CD4-positive, CD25-positive, alpha-beta regulatory T cell (primary cell): Measurements from ENCODE around the gene UGT1A8. TPM values are rescaled to one million over a fixed set of nuclear protein-coding genes. Genes with fewer than 3 reads are reported as not detected.

ENCODE experiments used
- ATAC-seq, 2 donors: fragments of 150-1000 bp; cut with Tn5 transposase; one replicate each; pipeline ENCODE4 v1.10.0; 2021; ENCODE audit warnings: low read depth in 2 of 2, moderate number of reproducible peaks in 2 of 2, moderate library complexity in 1 of 2
- DNase-seq, 3 donors: peaks; one replicate each; pipeline versions ENCODE4 v3.0.0 to v3.0.0-alpha.2; 2012 to 2022; ENCODE audit warnings: mixed read lengths in 1 of 3
- H3K27ac ChIP-seq: one replicate; pipeline ENCODE4 v1.7.0; 2013; ENCODE audit warnings: mild to moderate bottlenecking, low read length; ENCODE audit not compliant: insufficient read depth, poor library complexity, severe bottlenecking
- H3K27me3 ChIP-seq: one replicate; pipeline ENCODE4 v1.7.0; 2013; ENCODE audit warnings: low read length; ENCODE audit not compliant: control insufficient read depth, insufficient read depth
- H3K36me3 ChIP-seq: one replicate; pipeline ENCODE4 v1.7.0; 2013; ENCODE audit warnings: mild to moderate bottlenecking, low read length, moderate library complexity; ENCODE audit not compliant: control insufficient read depth, insufficient read depth
- H3K4me1 ChIP-seq: 2 replicates; pipeline ENCODE4 v1.7.0; 2013; ENCODE audit warnings: mild to moderate bottlenecking, low read length; ENCODE audit not compliant: insufficient read depth, control insufficient read depth, poor library complexity, severe bottlenecking
- H3K4me3 ChIP-seq: one replicate; pipeline ENCODE4 v1.7.0; 2013; ENCODE audit warnings: low read depth, mild to moderate bottlenecking, low read length, moderate library complexity
- H3K9me3 ChIP-seq, 2 experiments: 1 replicate in 1 of 2; 2 replicates in 1 of 2; pipeline ENCODE4 v1.7.0; 2013; ENCODE audit warnings: low read length in 2 of 2, mild to moderate bottlenecking in 1 of 2, moderate library complexity in 1 of 2; ENCODE audit not compliant: control insufficient read depth in 2 of 2
- H3K27ac Mint-ChIP-seq, 3 donors: one replicate each; pipeline ENCODE4 v1.8.0; 2020 to 2022; ENCODE audit warnings: mild to moderate bottlenecking in 3 of 3, mixed read lengths in 3 of 3, moderate library complexity in 2 of 3
- H3K27me3 Mint-ChIP-seq: one replicate; pipeline ENCODE4 v1.8.0; 2022; ENCODE audit warnings: mild to moderate bottlenecking, mixed read lengths
- H3K36me3 Mint-ChIP-seq: one replicate; pipeline ENCODE4 v1.8.0; 2020; ENCODE audit warnings: mixed read lengths
- H3K4me1 Mint-ChIP-seq, 4 donors: one replicate each; pipeline ENCODE4 v1.8.0; 2020 to 2022; ENCODE audit warnings: mixed read lengths in 4 of 4, mild to moderate bottlenecking in 1 of 4
- H3K4me3 Mint-ChIP-seq, 4 donors: one replicate each; pipeline ENCODE4 v1.8.0; 2020 to 2022; ENCODE audit warnings: mild to moderate bottlenecking in 4 of 4, mixed read lengths in 4 of 4, moderate library complexity in 3 of 4
- H3K9me3 Mint-ChIP-seq, 7 donors: one replicate each; pipeline ENCODE4 v1.8.0; 2020 to 2022; ENCODE audit warnings: mixed read lengths in 7 of 7, mild to moderate bottlenecking in 3 of 7, moderate library complexity in 2 of 7
- polyA plus RNA-seq, 4 donors: library from polyadenylated mRNA; unstranded; fragments of 300-500 nt; fragmentation: Illumina TruSeq; gene quantifications; one replicate each; pipeline ENCODE4 v1.2.3, GENCODE V29; 2021
- total RNA-seq: library from RNA; stranded (reverse); gene quantifications from one replicate; pipeline ENCODE4 v1.2.3, GENCODE V29; 2022

Gene UGT1A8
- total and polyA plus RNA-seq, 5 donors from 2014 or later, result not detected

GRCh38 chr2:233773854-233774253 is 156.4 kb downstream of the UGT1A8 start:
- Mint-ChIP-seq H3K27me3 (peaks cover 5% of the 10 kb centered on the region), H3K36me3 (no peaks in the 10 kb centered on the region), H3K9me3 (peaks cover 0 to 17% (median 3%) of the 10 kb centered on the region in 7 donors), H3K4me3 (no peak overlapping the region), H3K4me1 (no peaks in the 10 kb centered on the region), H3K27ac (no peak overlapping the region)
- Histone ChIP-seq H3K4me3 (no peak overlapping the region), H3K4me1 (no peaks in the 10 kb centered on the region), H3K27me3 (peaks cover 10% of the 10 kb centered on the region), H3K9me3 (peaks cover 0 to 11% of the 10 kb centered on the region in 2 experiments), H3K36me3 (no peaks in the 10 kb centered on the region), H3K27ac (no peak overlapping the region)
- DNase-seq (no peak), ATAC-seq (no peak)

DNA sequence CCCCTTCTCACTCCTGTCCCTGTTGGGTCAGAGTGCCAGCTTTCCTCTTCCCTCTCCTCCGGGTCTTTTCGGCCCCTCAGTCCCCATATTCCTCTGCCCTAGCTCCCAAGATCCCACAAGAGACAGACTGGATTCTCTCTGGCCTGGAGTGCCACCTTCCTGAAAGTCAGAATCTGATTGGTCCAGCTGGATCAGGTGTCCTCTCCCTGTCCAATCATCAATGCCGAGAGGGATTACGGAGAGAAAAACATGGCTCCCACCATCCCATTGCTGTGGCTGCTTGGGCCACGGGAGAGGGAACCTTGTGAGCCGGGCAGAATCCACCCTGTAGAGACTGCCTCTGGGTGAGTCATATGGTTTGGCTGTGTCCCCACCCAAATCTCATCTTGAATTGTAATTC is 158.0 kb downstream of the UGT1A8 start:
- H3K27ac Mint-ChIP-seq, result no peak overlapping the region
- Histone ChIP-seq H3K27me3 (peaks cover 8% of the 10 kb centered on the region), H3K4me3 (no peak overlapping the region), H3K27ac (no peak overlapping the region), H3K36me3 (no peaks in the 10 kb centered on the region), H3K9me3 (peaks cover 2 to 11% of the 10 kb centered on the region in 2 experiments), H3K4me1 (no peaks in the 10 kb centered on the region)
- H3K4me1 Mint-ChIP-seq, result no peaks in the 10 kb centered on the region
- H3K36me3 Mint-ChIP-seq, result no peaks in the 10 kb centered on the region
- no peak overlapping the region for H3K4me3 Mint-ChIP-seq
- DNase-seq (no peak), ATAC-seq (no peak)
- H3K9me3 Mint-ChIP-seq, result peaks cover 0 to 17% (median 5%) of the 10 kb centered on the region in 7 donors
- H3K27me3 Mint-ChIP-seq, result no peaks in the 10 kb centered on the region

DNA sequence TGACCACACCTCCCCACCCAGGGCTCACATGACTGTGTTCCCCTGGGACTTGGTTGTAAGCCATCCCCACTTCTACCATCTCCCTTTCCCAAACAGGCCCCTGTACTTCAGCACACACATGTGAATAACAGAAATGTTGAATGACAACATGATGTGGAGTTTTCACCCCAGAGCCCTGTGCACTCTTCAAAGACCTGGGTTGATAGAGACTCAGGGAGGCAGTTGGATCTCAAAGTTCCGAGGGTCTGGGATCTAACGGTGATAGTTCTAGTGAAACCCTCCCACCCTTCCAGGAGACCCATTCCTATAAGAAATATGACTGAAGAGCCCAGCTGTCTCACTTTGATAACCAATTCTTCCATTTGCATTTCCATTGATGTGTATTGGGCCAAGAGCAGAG is 160.6 kb downstream of the UGT1A8 start, which contains the start of gene MROH2A:
TSS of gene MROH2A (plus strand) at position 301 of the 400 bp plus-strand sequence. CDS start 1,029 bp downstream, outside the sequence.
- no peaks in the 10 kb centered on the region for H3K36me3 ChIP-seq
- Mint-ChIP-seq H3K36me3 (no peaks in the 10 kb centered on the region), H3K4me3 (no peak within 1 kb of the TSS), H3K4me1 (no peaks in the 10 kb centered on the region), H3K27me3 (peaks cover 13% of the 10 kb centered on the region), H3K27ac (no peak within 1 kb of the TSS), H3K9me3 (peaks cover 0 to 17% (median 5%) of the 10 kb centered on the region in 7 donors)
- H3K27ac ChIP-seq, result no peak within 1 kb of the TSS
- no peak for ATAC-seq
- no peak for DNase-seq
- H3K9me3 ChIP-seq, result peaks cover 2 to 11% of the 10 kb centered on the region in 2 experiments
- H3K4me3 ChIP-seq, result no peak within 1 kb of the TSS
- no peaks in the 10 kb centered on the region for H3K4me1 ChIP-seq
- peaks cover 10% of the 10 kb centered on the region for H3K27me3 ChIP-seq

DNA sequence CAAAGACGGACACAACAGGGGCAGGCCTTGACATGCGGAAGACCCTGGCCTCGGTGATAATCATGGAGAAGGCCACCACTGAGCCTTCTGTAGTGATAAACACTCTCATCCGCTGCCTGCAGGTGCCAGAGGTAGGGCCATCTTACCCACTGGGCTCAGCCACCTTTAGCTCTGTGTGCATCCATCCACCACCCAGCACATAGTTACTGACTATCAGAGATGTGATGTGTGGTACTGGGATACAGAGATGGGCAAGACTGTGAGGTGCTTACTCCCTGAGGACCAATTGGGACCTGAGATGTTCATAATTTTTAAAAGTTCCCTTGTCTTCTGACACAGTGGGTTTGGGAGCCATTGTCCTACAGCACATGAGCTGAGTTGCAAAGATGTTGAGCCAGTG is 162.3 kb downstream of the UGT1A8 start:
- DNase-seq, result no peak
- H3K4me3 ChIP-seq, result no peak overlapping the region
- no peak overlapping the region for H3K27ac Mint-ChIP-seq
- no peaks in the 10 kb centered on the region for H3K4me1 ChIP-seq
- no peaks in the 10 kb centered on the region for H3K36me3 Mint-ChIP-seq
- no peaks in the 10 kb centered on the region for H3K4me1 Mint-ChIP-seq
- H3K9me3 Mint-ChIP-seq, result peaks cover 0 to 17% (median 5%) of the 10 kb centered on the region in 7 donors
- H3K36me3 ChIP-seq, result no peaks in the 10 kb centered on the region
- ATAC-seq, result no peak
- H3K27ac ChIP-seq, result no peak overlapping the region
- H3K27me3 Mint-ChIP-seq, result peaks cover 13% of the 10 kb centered on the region
- H3K27me3 ChIP-seq, result peaks cover 10% of the 10 kb centered on the region
- peaks cover 2 to 11% of the 10 kb centered on the region in 2 experiments for H3K9me3 ChIP-seq
- H3K4me3 Mint-ChIP-seq, result no peak overlapping the region

DNA sequence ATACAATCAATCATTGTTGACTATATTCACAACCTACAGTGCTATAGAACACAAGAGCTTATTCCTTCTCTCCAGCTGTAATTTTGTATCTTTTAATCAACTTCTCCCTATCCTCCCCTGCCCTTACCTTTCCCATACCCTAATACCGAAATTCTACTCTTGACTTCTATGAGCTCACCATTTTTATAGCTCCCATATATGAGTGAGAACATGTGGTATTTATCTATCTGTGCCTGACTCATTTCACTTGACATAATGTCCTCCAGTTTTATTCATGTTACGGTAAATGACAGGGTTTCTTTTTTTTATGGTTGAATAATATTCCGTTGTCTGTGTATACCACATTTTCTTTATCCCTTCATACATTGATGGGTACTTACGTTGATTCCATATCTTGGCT is 163.3 kb downstream of the UGT1A8 start:
- H3K9me3 Mint-ChIP-seq, result peaks cover 0 to 16% (median 4%) of the 10 kb centered on the region in 7 donors
- no peak for DNase-seq
- H3K4me3 Mint-ChIP-seq, result no peak overlapping the region
- H3K27me3 ChIP-seq, result peaks cover 10% of the 10 kb centered on the region
- peaks cover 2 to 7% of the 10 kb centered on the region in 2 experiments for H3K9me3 ChIP-seq
- H3K27me3 Mint-ChIP-seq, result peaks cover 13% of the 10 kb centered on the region
- no peak overlapping the region for H3K27ac ChIP-seq
- no peaks in the 10 kb centered on the region for H3K36me3 ChIP-seq
- H3K4me3 ChIP-seq, result no peak overlapping the region
- H3K36me3 Mint-ChIP-seq, result no peaks in the 10 kb centered on the region
- H3K27ac Mint-ChIP-seq, result no peak overlapping the region
- H3K4me1 Mint-ChIP-seq, result no peaks in the 10 kb centered on the region
- ATAC-seq, result no peak
- no peaks in the 10 kb centered on the region for H3K4me1 ChIP-seq

- no peak overlapping the region for H3K4me3 ChIP-seq
- H3K27ac ChIP-seq, result no peak overlapping the region
- ATAC-seq, result no peak
- no peak overlapping the region for H3K27ac Mint-ChIP-seq
- H3K27me3 Mint-ChIP-seq, result peaks cover 5% of the 10 kb centered on the region
- no peaks in the 10 kb centered on the region for H3K4me1 ChIP-seq
- no peaks in the 10 kb centered on the region for H3K9me3 ChIP-seq
- H3K4me3 Mint-ChIP-seq, result no peak overlapping the region
- H3K27me3 ChIP-seq, result no peaks in the 10 kb centered on the region
- no peaks in the 10 kb centered on the region for H3K36me3 Mint-ChIP-seq
- no peaks in the 10 kb centered on the region for H3K36me3 ChIP-seq
- peaks cover 0 to 3% (median 0%) of the 10 kb centered on the region in 7 donors for H3K9me3 Mint-ChIP-seq
- no peak for DNase-seq
- peaks cover 0 to 5% (median 2%) of the 10 kb centered on the region in 4 donors for H3K4me1 Mint-ChIP-seq
Measured at GRCh38 chr2:233789554-233789953, 172.1 kb downstream of the UGT1A8 start.

GRCh38 chr2:233791151-233791882 is 173.9 kb downstream of the UGT1A8 start:
- no peak overlapping the region for H3K27ac Mint-ChIP-seq
- no peak overlapping the region for H3K4me3 Mint-ChIP-seq
- H3K4me1 Mint-ChIP-seq, result peaks cover 0 to 5% (median 2%) of the 10 kb centered on the region in 4 donors
- H3K27ac ChIP-seq, result no peak overlapping the region
- no peaks in the 10 kb centered on the region for H3K9me3 ChIP-seq
- ATAC-seq, result no peak
- no peaks in the 10 kb centered on the region for H3K36me3 ChIP-seq
- no peak for DNase-seq
- H3K36me3 Mint-ChIP-seq, result no peaks in the 10 kb centered on the region
- H3K4me1 ChIP-seq, result no peaks in the 10 kb centered on the region
- H3K27me3 Mint-ChIP-seq, result peaks cover 5% of the 10 kb centered on the region
- H3K4me3 ChIP-seq, result no peak overlapping the region
- no peaks in the 10 kb centered on the region for H3K9me3 Mint-ChIP-seq
- no peaks in the 10 kb centered on the region for H3K27me3 ChIP-seq

DNA sequence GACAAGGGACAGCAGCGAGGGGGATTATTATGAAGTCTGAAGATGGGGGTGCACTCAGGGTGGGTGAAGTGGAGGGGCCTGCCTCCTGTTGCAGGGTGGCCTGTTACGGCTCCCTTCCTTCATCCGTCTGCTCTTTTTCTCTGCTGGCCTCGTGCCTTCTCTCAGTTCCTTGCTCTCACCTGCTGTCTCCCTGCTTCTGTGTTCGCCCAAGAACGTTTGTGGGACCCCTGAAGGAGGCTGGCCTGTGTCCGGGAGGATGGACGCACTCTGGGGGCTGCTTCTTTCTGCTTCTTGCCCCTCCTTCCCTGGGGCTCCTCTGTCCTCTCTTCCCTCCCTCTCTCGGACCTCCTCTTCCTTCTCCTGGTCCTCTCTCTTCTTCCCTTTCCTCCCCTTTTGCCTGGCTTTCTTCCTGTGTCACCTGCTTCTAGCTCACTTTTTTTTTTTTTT is 174.5 kb downstream of the UGT1A8 start:
- no peak overlapping the region for H3K4me3 Mint-ChIP-seq
- Histone ChIP-seq H3K4me3 (no peak overlapping the region), H3K36me3 (no peaks in the 10 kb centered on the region), H3K9me3 (no peaks in the 10 kb centered on the region), H3K27ac (no peak overlapping the region), H3K27me3 (no peaks in the 10 kb centered on the region), H3K4me1 (no peaks in the 10 kb centered on the region)
- no peaks in the 10 kb centered on the region for H3K36me3 Mint-ChIP-seq
- no peak for DNase-seq
- H3K27me3 Mint-ChIP-seq, result peaks cover 7% of the 10 kb centered on the region
- no peak overlapping the region for H3K27ac Mint-ChIP-seq
- no peaks in the 10 kb centered on the region for H3K9me3 Mint-ChIP-seq
- ATAC-seq, result no peak
- H3K4me1 Mint-ChIP-seq, result peaks cover 0 to 5% (median 2%) of the 10 kb centered on the region in 4 donors
